GM12892 (cell line): ENCODE results near the gene DLGAP1.

ENCODE experiments used
- POLR2A ChIP-seq: IDR thresholded peaks from 2 replicates; pipeline ENCODE4 v1.6.1; 2011; ENCODE audit warnings: low read depth, low read length, control low read depth
- POLR2AphosphoS5 ChIP-seq: IDR thresholded peaks from 2 replicates; pipeline ENCODE4 v1.6.1; 2011; ENCODE audit warnings: low read depth, low read length, control low read depth
- TAF1 ChIP-seq: IDR thresholded peaks from 2 replicates; pipeline ENCODE4 v1.6.1; 2011; ENCODE audit warnings: low read depth, mild to moderate bottlenecking, control low read depth, low read length, borderline replicate concordance

DNA sequence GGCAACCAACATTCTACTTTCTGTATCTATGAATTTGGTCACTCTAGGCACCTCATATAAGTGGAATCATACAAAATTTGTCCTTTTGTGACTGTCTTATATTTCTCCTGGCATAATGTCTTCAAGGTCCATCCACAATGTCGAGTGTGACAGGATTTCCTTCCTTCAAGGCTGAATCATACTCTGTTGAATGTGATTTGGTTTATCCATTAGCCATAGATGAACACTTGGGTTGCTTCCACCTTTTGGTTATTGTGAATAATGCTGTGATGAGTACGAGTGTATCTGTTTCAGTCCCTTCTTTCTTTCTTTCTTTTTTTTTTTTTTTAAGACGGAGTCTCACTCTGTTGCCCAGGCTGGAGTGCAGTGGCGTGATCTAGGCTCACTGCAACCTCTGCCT, 693.8 kb downstream of the DLGAP1 start:
- no peak for TF ChIP-seq POLR2A
- no peak for TF ChIP-seq TAF1
- TF ChIP-seq POLR2AphosphoS5, result no peak
